Subcutaneous preadipocyte (primary cell): ENCODE results near the gene MXI1. TPM values are rescaled to one million over a fixed set of nuclear protein-coding genes. Genes with fewer than 3 reads are reported as not detected.

Experiments
- total RNA-seq: library from RNA; depleted of rRNA; stranded (reverse); fragments of >200 nt; gene quantifications from 2 replicates; pipeline ENCODE4 v1.2.3, GENCODE V29; 2012

The MXI1 gene
- 9.8 and 16.2 TPM in 2 replicates for total RNA-seq

DNA sequence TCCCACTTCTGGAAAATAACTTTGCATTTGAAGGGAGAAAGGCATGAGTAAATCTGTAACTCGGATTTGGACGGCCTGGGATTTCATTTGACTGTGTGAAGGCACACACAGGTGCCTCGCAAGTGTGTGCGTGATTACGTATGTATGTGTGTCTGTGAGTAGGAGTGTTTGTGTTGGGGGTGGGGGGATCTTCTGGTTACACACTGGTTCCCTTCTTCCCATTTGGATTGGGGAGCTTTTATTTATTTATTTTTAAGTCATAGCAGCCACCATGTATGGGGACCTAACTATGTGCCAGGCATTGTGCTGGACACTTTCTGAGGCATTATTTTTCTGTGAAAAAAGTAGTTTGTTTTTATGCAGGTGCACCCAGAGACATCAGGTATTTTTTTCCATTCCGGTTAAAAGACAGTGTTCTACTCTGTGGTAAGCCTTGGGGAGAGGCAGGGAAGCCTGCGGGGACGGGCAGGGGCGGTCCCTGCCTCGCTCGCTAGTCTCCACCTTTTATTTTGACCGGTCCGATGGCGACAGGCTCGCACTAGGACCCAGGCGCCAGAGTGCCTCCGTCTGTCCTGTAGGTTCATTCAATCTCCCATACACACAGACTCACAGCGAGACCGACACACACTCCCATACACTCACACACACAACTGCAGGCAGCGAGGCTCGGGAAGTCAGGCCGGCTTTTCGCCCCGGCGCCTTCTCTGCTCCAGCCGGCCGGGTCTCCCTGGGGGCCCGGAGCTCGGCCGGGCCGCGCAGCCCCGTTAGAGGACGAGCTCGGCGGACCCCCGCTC, at the start of gene MXI1:
Gene MXI1 (plus strand): TSS at position 595 of the 794 bp plus-strand sequence. CDS start 204 bp downstream, outside the sequence.

DNA sequence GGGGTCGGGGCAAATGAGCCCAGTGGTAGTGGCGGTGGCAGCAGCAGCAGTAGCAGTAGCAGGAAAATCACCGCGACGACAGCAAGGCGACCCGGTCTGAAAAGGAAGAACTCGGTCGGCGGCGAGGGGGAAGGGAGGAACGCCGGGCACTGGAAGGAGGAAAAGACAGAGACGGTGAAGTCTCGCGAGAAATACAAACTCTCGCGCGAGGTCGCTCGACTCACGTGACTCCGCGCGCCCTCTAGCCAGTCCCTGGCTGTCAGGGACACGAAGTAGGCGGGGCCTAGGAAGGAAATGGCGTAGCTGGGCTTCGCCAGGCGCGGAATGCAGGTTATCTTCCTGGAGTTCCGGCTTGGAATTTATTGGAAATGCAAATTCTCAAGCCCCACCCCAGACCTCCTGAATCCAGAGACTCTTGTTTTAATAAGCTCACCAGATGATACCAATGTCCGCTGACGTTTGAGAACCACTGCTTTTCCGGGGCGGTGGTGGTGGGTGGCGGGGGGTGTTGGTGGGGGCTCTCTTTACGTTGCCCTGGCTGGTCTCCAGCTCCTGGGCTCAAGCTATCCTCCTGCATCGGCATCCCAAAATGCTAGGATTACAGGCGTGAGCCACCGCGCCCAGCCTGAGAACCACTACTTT, 97.5 kb downstream of the MXI1 start, which contains the start of gene SMNDC1:
Gene SMNDC1 (minus strand): TSS at position 141 of the 642 bp plus-strand sequence. CDS start 1,333 bp downstream, outside the sequence.

Other genes starting within 250 kb of the MXI1 start
- gene ADD3, start 199.6 kb upstream of the MXI1 start, total RNA-seq = 274 and 335 TPM in 2 replicates
- 5.9 and 7.8 TPM in 2 replicates for gene SMNDC1, start 97.3 kb downstream of the MXI1 start, total RNA-seq